Measurements from ENCODE around the gene TTLL11.

GRCh38 chr9:121979736-121980135 is 113.4 kb downstream of the TTLL11 start:
- TF ChIP-seq CTCF (IDR thresholded peaks at IDR 0.05; ENCODE audit: insufficient read depth, low read depth, low read length), result no peak
- TF ChIP-seq EZH2 (IDR thresholded peaks at IDR 0.05; ENCODE audit: insufficient read depth, low read length), result no peak
